Measurements from ENCODE around the gene GPR21. TPM values are rescaled to one million over a fixed set of nuclear protein-coding genes. Genes with fewer than 3 reads are reported as not detected.

The GPR21 gene
- total RNA-seq, 2 experiments from 2014 or later: 0.45 TPM; not detected in 1

GRCh38 chr9:123043081-123043939 lies 9.8 kb downstream of the GPR21 start:
- no peaks in the 10 kb centered on the region for H3K27me3 Mint-ChIP-seq
- intact Hi-C loops (cut with micrococcal nuclease): no loop called here
- ChIA-PET POLR2A (interaction anchor here (0.7 kb wide), 1 partner anchor 9 kb away, joined by 3 read pairs; no protein-coding TSS in a partner anchor), CTCF (no interaction called here)
- no peak for TF ChIP-seq CTCF (IDR thresholded peaks at IDR 0.05)
- no peak for ATAC-seq
- no peak overlapping the region for H3K27ac Mint-ChIP-seq
- H3K4me1 Mint-ChIP-seq (ENCODE audit: low read depth): peaks cover 6% of the 10 kb centered on the region
- no peak overlapping the region for H3K4me3 Mint-ChIP-seq
- peaks cover 7% of the 10 kb centered on the region for H3K9me3 Mint-ChIP-seq
- DNase-seq: no peak
- peaks cover 19% of the 10 kb centered on the region for H3K36me3 Mint-ChIP-seq (ENCODE audit: low read depth)

GRCh38 chr9:123044586-123044985 lies 11.1 kb downstream of the GPR21 start:
- ChIA-PET CTCF (no interaction called here), POLR2A (no interaction called here)
- intact Hi-C loops (cut with micrococcal nuclease): no loop called here
- H3K27me3 Mint-ChIP-seq: no peaks in the 10 kb centered on the region
- ATAC-seq (no peak), DNase-seq (no peak)
- H3K4me3 Mint-ChIP-seq: no peak overlapping the region
- H3K27ac Mint-ChIP-seq: no peak overlapping the region
- H3K9me3 Mint-ChIP-seq: peaks cover 7% of the 10 kb centered on the region
- TF ChIP-seq CTCF (IDR thresholded peaks at IDR 0.05): no peak
- peaks cover 17% of the 10 kb centered on the region for H3K36me3 Mint-ChIP-seq (ENCODE audit: low read depth)
- H3K4me1 Mint-ChIP-seq (ENCODE audit: low read depth): peaks cover 3% of the 10 kb centered on the region

- intact Hi-C loops (cut with micrococcal nuclease): no loop called here
- H3K36me3 Mint-ChIP-seq (ENCODE audit: low read depth): peaks cover 16% of the 10 kb centered on the region
- ATAC-seq (no peak), DNase-seq (no peak)
- no peak overlapping the region for H3K4me3 Mint-ChIP-seq
- peaks cover 7% of the 10 kb centered on the region for H3K9me3 Mint-ChIP-seq
- peaks cover 3% of the 10 kb centered on the region for H3K4me1 Mint-ChIP-seq (ENCODE audit: low read depth)
- no peak overlapping the region for H3K27ac Mint-ChIP-seq
- POLR2A ChIA-PET: interaction anchor here (0.5 to 2.4 kb wide), 4 partner anchors 13 to 55 kb away, joined by 3 to 5 read pairs (median 4); partner anchors contain the start of gene GPR21
- CTCF ChIA-PET: interaction anchor here (1.2 kb wide), 1 partner anchor 33 kb away, joined by 4 read pairs; no protein-coding TSS in a partner anchor
- no peaks in the 10 kb centered on the region for H3K27me3 Mint-ChIP-seq
- no peak for TF ChIP-seq CTCF (IDR thresholded peaks at IDR 0.05)
Measured at GRCh38 chr9:123046406-123047195, 13.1 kb downstream of the GPR21 start.

- Mint-ChIP-seq H3K9me3 (no peaks in the 10 kb centered on the region), H3K4me3 (no peak overlapping the region), H3K27me3 (no peaks in the 10 kb centered on the region), H3K27ac (no peak overlapping the region), H3K4me1 (ENCODE audit: low read depth) (peaks cover 4% of the 10 kb centered on the region), H3K36me3 (ENCODE audit: low read depth) (peaks cover 3% of the 10 kb centered on the region)
- TF ChIP-seq CTCF (IDR thresholded peaks at IDR 0.05): no peak
- ATAC-seq (no peak), DNase-seq (no peak)
- intact Hi-C loops (cut with micrococcal nuclease): no loop called here
- ChIA-PET CTCF (interaction anchor here (1.2 to 1.6 kb wide), 2 partner anchors 301 to 336 kb away, joined by 3 to 5 read pairs; no protein-coding TSS in a partner anchor), POLR2A (interaction anchor here (2.4 kb wide), 1 partner anchor 15 kb away, joined by 5 read pairs; the partner anchor contains the start of gene GPR21)
Measured at GRCh38 chr9:123048748-123049147, 15.3 kb downstream of the GPR21 start.

Measured in activated CD8-positive, alpha-beta T cell treated with anti-CD3 and anti-CD28 coated beads for 36 hours (primary cell).